Progenitor cell of endocrine pancreas (in vitro differentiated cells): Measurements from ENCODE around the gene ADO. TPM values are rescaled to one million over a fixed set of nuclear protein-coding genes. Genes with fewer than 3 reads are reported as not detected.

Experiments used
- DNase-seq: peaks from one replicate; pipeline ENCODE4 v3.0.0; 2021; ENCODE audit warnings: low spot score; ENCODE audit not compliant: unreplicated experiment
- H3K27ac Mint-ChIP-seq: 2 replicates; pipeline ENCODE4 v1.8.0; 2021; ENCODE audit warnings: mild to moderate bottlenecking, moderate library complexity, mixed read lengths
- H3K27me3 Mint-ChIP-seq: 2 replicates; pipeline ENCODE4 v1.8.0; 2021; ENCODE audit warnings: mixed read lengths
- H3K36me3 Mint-ChIP-seq: 2 replicates; pipeline ENCODE4 v1.8.0; 2022; ENCODE audit warnings: mixed read lengths; ENCODE audit not compliant: insufficient read depth
- H3K4me1 Mint-ChIP-seq: 2 replicates; pipeline ENCODE4 v1.8.0; 2021; ENCODE audit warnings: low read depth, mixed read lengths
- H3K4me3 Mint-ChIP-seq: 2 replicates; pipeline ENCODE4 v1.8.0; 2021; ENCODE audit warnings: low read depth, mild to moderate bottlenecking, moderate library complexity, mixed read lengths
- H3K9me3 Mint-ChIP-seq: 2 replicates; pipeline ENCODE4 v1.8.0; 2021; ENCODE audit warnings: low read depth, mixed read lengths
- total RNA-seq: library from RNA; stranded (reverse); gene quantifications from 2 replicates; pipeline ENCODE4 v1.2.1, GENCODE V29; 2021
- TF ChIP-seq, protein P1 (sequence below): fragments of 200-600 bp; sonication (generic); IDR thresholded peaks from one replicate; pipeline ENCODE4 v1.5.0; 2021; ENCODE audit warnings: antibody characterized with exemption, mild to moderate bottlenecking; ENCODE audit not compliant: unreplicated experiment

The ADO gene
- total RNA-seq, 1 donor from 2014 or later = 22.9 TPM

DNA sequence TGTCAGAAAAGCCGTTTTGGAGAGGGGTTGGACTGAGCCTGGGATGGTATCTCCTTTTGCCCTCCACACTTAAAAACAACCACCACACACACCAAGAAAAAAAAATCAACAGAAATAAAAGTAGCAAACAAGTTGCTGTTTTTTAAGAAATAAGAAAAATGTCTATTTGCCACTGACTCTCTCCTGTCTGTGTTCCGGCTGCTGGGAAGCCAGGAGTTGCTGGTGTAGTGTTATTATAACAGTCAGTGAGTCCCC lies 11.5 kb downstream of the ADO start:
- no peaks in the 10 kb centered on the region for H3K36me3 Mint-ChIP-seq
- peaks cover 19% of the 10 kb centered on the region for H3K4me1 Mint-ChIP-seq
- no peak for DNase-seq
- peaks cover 86% of the 10 kb centered on the region for H3K27me3 Mint-ChIP-seq
- TF ChIP-seq, protein P1, sequence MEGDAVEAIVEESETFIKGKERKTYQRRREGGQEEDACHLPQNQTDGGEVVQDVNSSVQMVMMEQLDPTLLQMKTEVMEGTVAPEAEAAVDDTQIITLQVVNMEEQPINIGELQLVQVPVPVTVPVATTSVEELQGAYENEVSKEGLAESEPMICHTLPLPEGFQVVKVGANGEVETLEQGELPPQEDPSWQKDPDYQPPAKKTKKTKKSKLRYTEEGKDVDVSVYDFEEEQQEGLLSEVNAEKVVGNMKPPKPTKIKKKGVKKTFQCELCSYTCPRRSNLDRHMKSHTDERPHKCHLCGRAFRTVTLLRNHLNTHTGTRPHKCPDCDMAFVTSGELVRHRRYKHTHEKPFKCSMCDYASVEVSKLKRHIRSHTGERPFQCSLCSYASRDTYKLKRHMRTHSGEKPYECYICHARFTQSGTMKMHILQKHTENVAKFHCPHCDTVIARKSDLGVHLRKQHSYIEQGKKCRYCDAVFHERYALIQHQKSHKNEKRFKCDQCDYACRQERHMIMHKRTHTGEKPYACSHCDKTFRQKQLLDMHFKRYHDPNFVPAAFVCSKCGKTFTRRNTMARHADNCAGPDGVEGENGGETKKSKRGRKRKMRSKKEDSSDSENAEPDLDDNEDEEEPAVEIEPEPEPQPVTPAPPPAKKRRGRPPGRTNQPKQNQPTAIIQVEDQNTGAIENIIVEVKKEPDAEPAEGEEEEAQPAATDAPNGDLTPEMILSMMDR = no peak
- H3K27ac Mint-ChIP-seq = peak overlapping the region; percentile 95
- peak overlapping the region; percentile 90 for H3K4me3 Mint-ChIP-seq
- no peaks in the 10 kb centered on the region for H3K9me3 Mint-ChIP-seq

DNA sequence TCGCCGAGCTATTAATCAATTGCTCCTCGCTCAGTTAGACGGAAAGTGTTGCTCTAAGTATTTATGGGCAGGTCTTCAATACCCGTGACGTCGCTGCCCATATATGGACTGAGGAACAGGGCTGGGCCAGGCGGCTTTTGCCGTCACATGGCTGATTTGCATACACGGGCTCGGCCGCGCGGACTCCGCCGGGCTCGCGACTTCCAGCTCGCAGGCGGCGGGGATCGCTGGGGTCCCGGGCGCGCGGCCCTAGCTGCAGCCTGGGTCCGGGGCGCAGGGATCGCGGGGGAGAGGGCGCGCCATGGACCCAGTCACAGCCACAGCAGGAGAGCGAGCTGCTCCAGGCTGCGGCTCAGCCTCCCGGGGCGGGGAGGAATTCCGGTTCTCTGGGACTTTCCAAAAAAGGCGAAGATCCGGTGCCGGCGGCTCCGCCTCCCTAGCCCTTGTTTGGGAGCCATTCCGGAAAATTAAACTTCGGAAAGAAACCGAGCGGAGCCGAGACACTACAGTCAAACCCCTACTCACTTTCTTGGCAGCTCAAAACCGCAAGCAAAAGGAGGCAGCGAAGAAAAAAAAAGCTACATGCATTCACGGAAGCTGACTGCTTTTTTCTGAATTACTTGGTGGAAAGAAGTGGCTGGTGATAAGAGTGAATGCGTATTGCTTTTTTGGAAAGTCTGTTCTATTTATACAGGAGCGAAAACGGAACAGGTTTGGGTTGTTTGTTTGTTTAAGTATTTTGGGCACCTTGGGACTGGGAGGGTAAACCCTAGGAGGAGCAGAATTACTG lies 12.0 kb downstream of the ADO start, which contains the start of gene EGR2:
TSS of gene EGR2 (minus strand) at position 36 of the 790 bp plus-strand sequence. CDS start 337 bp downstream, outside the sequence.
- TF ChIP-seq, protein P1 = no peak
- Mint-ChIP-seq H3K4me1 (peaks cover 19% of the 10 kb centered on the region), H3K36me3 (no peaks in the 10 kb centered on the region), H3K9me3 (no peaks in the 10 kb centered on the region), H3K27me3 (peaks cover 87% of the 10 kb centered on the region), H3K4me3 (peak within 1 kb of the TSS; percentile 90), H3K27ac (peak within 1 kb of the TSS; percentile 95)
- peak; percentile 72 for DNase-seq

DNA sequence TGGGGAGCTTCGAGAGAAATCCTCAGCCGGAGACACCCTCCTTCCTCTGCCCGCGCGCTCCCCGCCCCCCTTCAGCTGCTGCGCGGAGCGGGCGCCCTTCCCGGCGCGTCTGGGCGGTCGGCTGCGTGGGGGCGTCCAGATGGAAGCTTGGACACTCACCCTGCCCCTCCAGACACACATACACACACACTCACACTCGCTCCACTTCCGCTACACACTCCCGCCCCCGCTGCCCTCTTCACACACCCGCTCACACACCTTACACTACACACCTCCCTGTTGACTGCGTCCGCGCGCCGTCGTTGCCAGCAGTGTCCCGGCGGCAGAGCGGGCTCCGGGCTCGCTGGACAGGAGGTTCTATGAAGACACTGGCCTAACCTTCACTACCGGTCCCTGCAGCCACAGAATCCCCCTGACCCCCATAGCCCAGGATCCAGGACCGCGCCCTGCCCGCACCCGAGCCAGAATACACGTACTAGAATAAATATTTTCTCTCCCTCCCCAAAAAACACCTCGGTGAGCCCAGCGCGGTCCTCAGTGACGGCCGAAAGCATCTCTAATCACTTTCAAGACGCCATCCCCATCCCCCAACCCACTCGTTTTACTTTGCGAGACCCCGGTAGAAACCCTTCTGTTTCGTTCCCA lies 12.7 kb downstream of the ADO start:
- peaks cover 19% of the 10 kb centered on the region for H3K4me1 Mint-ChIP-seq
- H3K4me3 Mint-ChIP-seq = peak overlapping the region; percentile 90
- TF ChIP-seq, protein P1 = no peak
- H3K9me3 Mint-ChIP-seq = no peaks in the 10 kb centered on the region
- H3K27ac Mint-ChIP-seq = peak overlapping the region; percentile 95
- no peak for DNase-seq
- H3K36me3 Mint-ChIP-seq = no peaks in the 10 kb centered on the region
- H3K27me3 Mint-ChIP-seq = peaks cover 80% of the 10 kb centered on the region

DNA sequence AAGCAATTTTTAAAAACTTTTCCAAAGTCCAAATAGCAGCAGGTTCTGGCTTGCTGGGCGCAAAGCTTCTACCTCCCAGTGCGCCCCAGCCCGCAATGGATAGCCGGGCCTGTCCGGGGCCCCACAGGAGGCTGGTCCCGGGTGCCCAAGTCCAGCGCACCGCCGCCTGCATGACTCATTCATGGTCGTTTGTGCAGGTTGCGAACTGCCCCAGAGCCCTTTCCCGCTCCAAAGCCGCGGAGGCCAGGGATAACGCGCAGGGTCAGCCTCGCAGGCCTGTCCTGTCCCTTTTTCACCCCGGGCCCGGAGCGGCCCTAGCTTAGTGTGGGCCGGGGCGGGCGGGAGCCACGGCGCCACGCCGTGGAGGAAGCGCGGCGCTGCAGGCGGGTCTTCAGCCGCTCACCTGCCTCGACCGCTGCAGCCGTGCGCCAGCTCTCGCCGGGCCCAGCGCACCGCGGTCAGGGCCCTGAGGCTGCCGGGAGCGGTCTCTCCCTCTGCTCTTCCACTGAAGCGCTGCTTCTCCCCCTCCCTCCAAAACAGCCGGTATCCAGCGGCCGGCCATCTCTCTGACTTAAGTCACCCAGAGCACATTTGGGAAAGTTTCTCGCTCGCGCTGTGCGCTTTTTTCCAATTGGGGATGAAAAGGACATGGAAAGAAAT lies 13.4 kb downstream of the ADO start:
- TF ChIP-seq, protein P1 = peak; percentile 82
- no peaks in the 10 kb centered on the region for H3K9me3 Mint-ChIP-seq
- H3K36me3 Mint-ChIP-seq = no peaks in the 10 kb centered on the region
- no peak overlapping the region for H3K27ac Mint-ChIP-seq
- H3K27me3 Mint-ChIP-seq = peaks cover 77% of the 10 kb centered on the region
- DNase-seq = peak; percentile 75
- peaks cover 19% of the 10 kb centered on the region for H3K4me1 Mint-ChIP-seq
- peak overlapping the region; percentile 90 for H3K4me3 Mint-ChIP-seq

DNA sequence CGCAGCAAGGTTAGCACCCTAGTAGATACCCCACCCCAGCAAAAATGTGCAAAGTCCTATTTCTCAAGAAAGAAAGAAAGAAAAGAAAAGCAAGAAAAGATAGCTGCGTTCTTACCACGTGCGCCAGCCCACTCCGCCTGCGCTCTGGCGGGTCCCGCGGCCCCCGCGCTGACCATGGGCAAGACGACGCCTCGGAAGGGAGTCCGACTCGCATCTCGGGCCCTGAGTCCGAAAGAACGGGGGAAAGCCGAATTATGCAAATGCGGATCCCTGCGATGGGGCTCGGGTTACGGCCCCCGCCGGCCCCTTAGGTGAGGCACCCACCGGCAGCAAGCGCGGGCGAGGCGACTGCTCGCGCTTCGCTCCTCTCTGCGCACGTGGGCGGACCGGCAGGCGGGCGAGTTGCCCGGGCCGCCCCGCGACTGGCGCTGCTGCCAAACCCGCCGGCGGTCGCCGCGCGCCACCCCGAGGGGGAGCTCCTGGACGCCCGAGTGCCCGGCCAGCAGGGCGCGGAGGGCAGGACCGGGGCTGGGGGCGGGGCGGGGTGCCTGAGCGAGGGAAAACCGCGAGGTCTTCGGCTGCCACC lies 14.0 kb downstream of the ADO start:
- Mint-ChIP-seq H3K4me1 (peaks cover 19% of the 10 kb centered on the region), H3K9me3 (no peaks in the 10 kb centered on the region), H3K27ac (no peak overlapping the region), H3K36me3 (no peaks in the 10 kb centered on the region), H3K27me3 (peaks cover 74% of the 10 kb centered on the region), H3K4me3 (peak overlapping the region; percentile 53)
- TF ChIP-seq, protein P1 = peak; percentile 40
- peak; percentile 28 for DNase-seq
